Measurements from ENCODE around the gene ANAPC15. TPM values are rescaled to one million over a fixed set of nuclear protein-coding genes. Genes with fewer than 3 reads are reported as not detected.

Gene ANAPC15
- total and polyA plus RNA-seq, 9 of the 15 experiments (the other 6 are each of a cell fraction or from before 2014, with no cell fraction given): 53.0 to 254 (median 75.7) TPM

DNA sequence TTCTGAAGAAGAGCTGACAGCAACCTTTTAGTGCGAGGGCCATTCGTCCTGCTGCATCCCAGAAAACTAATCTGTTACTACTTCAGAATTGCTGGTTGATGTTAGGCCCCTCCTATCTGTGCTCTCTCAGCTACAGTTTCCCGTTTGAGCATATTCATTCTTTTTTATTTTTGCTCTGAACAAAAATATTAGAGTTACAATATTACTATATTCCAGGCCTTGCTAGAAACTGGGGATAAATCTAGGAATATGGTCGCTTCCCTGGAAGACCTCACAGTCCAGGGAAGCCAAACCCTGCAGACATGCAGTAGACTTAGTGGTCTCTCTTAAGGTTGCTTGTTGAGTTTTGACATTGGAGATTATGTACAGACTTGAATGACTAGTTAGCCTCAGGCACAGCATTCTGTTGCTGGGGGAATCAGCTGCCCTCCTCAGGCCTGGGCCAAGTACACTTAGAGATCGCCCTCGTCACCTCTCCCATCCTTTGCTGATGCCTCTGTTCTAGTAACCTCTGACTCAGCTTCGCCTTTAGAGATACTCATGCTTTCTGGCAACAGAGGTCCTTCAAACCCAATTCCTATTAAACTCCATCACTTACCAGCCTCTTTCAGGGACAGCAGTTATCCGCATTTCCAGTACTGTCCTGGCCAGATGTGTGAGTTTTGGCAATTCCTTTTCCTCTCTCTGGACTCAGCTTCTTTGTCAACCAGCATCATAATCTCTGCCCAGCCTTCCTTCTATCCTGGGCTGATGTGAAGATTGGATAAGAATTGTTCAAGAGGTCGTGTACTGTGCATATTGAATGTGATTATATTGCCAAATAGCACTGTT lies 698 bp upstream of the ANAPC15 start (continued):
- TF ChIP-seq, protein P1, sequence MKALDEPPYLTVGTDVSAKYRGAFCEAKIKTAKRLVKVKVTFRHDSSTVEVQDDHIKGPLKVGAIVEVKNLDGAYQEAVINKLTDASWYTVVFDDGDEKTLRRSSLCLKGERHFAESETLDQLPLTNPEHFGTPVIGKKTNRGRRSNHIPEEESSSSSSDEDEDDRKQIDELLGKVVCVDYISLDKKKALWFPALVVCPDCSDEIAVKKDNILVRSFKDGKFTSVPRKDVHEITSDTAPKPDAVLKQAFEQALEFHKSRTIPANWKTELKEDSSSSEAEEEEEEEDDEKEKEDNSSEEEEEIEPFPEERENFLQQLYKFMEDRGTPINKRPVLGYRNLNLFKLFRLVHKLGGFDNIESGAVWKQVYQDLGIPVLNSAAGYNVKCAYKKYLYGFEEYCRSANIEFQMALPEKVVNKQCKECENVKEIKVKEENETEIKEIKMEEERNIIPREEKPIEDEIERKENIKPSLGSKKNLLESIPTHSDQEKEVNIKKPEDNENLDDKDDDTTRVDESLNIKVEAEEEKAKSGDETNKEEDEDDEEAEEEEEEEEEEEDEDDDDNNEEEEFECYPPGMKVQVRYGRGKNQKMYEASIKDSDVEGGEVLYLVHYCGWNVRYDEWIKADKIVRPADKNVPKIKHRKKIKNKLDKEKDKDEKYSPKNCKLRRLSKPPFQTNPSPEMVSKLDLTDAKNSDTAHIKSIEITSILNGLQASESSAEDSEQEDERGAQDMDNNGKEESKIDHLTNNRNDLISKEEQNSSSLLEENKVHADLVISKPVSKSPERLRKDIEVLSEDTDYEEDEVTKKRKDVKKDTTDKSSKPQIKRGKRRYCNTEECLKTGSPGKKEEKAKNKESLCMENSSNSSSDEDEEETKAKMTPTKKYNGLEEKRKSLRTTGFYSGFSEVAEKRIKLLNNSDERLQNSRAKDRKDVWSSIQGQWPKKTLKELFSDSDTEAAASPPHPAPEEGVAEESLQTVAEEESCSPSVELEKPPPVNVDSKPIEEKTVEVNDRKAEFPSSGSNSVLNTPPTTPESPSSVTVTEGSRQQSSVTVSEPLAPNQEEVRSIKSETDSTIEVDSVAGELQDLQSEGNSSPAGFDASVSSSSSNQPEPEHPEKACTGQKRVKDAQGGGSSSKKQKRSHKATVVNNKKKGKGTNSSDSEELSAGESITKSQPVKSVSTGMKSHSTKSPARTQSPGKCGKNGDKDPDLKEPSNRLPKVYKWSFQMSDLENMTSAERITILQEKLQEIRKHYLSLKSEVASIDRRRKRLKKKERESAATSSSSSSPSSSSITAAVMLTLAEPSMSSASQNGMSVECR (CRISPR knock-in tag; IDR thresholded peaks at IDR 0.05): 0 out of 2 replicates have a peak, but pooled peaks have one; percentile 36
- TF ChIP-seq ZFP36 (IDR thresholded peaks at IDR 0.05; ENCODE audit: low read depth, low read length, partially characterized antibody) (no peak), KDM2B (CRISPR knock-in tag; IDR thresholded peaks at IDR 0.05) (no peak), CCNT2 (IDR thresholded peaks at IDR 0.05; ENCODE audit: borderline replicate concordance, extremely low read depth, insufficient read length, low read depth, low read length) (no peak), BRD9 (IDR thresholded peaks at IDR 0.05; ENCODE audit: low read depth, partially characterized antibody) (peak; percentile 80), DACH1 (IDR thresholded peaks at IDR 0.05; ENCODE audit: partially characterized antibody) (no peak), FOXK2 (conservative IDR thresholded peaks at IDR 0.05 in 1 of 2, IDR thresholded peaks at IDR 0.05 in 1 of 2; ENCODE audit: low read depth in 2 of 2) (0 out of 4 replicates have a peak, but pooled peaks of 1 of the 2 experiments have one; percentile 9), EP300 (IDR thresholded peaks at IDR 0.05; ENCODE audit: low read length) (no peak; the same call in 1 of the 2 replicates), SMC3 (conservative IDR thresholded peaks at IDR 0.05; ENCODE audit: insufficient read depth, low read depth, low read length) (no peak), ZNF12 (CRISPR knock-in tag; IDR thresholded peaks at IDR 0.05) (peak; percentile 63; the same call in 1 of the 2 replicates), ZNF431 (CRISPR knock-in tag; IDR thresholded peaks at IDR 0.05) (no peak), BRD4 (IDR thresholded peaks at IDR 0.05) (peak; percentile 79)
- TF ChIP-seq, protein P2, sequence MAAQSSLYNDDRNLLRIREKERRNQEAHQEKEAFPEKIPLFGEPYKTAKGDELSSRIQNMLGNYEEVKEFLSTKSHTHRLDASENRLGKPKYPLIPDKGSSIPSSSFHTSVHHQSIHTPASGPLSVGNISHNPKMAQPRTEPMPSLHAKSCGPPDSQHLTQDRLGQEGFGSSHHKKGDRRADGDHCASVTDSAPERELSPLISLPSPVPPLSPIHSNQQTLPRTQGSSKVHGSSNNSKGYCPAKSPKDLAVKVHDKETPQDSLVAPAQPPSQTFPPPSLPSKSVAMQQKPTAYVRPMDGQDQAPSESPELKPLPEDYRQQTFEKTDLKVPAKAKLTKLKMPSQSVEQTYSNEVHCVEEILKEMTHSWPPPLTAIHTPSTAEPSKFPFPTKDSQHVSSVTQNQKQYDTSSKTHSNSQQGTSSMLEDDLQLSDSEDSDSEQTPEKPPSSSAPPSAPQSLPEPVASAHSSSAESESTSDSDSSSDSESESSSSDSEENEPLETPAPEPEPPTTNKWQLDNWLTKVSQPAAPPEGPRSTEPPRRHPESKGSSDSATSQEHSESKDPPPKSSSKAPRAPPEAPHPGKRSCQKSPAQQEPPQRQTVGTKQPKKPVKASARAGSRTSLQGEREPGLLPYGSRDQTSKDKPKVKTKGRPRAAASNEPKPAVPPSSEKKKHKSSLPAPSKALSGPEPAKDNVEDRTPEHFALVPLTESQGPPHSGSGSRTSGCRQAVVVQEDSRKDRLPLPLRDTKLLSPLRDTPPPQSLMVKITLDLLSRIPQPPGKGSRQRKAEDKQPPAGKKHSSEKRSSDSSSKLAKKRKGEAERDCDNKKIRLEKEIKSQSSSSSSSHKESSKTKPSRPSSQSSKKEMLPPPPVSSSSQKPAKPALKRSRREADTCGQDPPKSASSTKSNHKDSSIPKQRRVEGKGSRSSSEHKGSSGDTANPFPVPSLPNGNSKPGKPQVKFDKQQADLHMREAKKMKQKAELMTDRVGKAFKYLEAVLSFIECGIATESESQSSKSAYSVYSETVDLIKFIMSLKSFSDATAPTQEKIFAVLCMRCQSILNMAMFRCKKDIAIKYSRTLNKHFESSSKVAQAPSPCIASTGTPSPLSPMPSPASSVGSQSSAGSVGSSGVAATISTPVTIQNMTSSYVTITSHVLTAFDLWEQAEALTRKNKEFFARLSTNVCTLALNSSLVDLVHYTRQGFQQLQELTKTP (IDR thresholded peaks at IDR 0.05; ENCODE audit: low read depth in 1 of 2, partially characterized antibody in 2 of 2): peak in 1 of 2 experiments; percentile 45
- TF ChIP-seq, protein P3, sequence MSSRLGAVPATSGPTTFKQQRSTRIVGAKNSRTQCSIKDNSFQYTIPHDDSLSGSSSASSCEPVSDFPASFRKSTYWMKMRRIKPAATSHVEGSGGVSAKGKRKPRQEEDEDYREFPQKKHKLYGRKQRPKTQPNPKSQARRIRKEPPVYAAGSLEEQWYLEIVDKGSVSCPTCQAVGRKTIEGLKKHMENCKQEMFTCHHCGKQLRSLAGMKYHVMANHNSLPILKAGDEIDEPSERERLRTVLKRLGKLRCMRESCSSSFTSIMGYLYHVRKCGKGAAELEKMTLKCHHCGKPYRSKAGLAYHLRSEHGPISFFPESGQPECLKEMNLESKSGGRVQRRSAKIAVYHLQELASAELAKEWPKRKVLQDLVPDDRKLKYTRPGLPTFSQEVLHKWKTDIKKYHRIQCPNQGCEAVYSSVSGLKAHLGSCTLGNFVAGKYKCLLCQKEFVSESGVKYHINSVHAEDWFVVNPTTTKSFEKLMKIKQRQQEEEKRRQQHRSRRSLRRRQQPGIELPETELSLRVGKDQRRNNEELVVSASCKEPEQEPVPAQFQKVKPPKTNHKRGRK (tag; IDR thresholded peaks at IDR 0.05): no peak
- TF ChIP-seq, protein P4, sequence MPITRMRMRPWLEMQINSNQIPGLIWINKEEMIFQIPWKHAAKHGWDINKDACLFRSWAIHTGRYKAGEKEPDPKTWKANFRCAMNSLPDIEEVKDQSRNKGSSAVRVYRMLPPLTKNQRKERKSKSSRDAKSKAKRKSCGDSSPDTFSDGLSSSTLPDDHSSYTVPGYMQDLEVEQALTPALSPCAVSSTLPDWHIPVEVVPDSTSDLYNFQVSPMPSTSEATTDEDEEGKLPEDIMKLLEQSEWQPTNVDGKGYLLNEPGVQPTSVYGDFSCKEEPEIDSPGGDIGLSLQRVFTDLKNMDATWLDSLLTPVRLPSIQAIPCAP (CRISPR knock-in tag; IDR thresholded peaks at IDR 0.05; ENCODE audit: borderline replicate concordance): no peak
